ENCODE data around the gene SMOC2. TPM values are rescaled to one million over a fixed set of nuclear protein-coding genes. Genes with fewer than 3 reads are reported as not detected.

The SMOC2 gene
- total RNA-seq, 1 experiment from 2014 or later = 2.1 TPM

- H3K4me1 ChIP-seq (ENCODE audit: insufficient read depth, low read length) = no peaks in the 10 kb centered on the region
- no peak overlapping the region for H2BK120ac ChIP-seq (ENCODE audit: low read depth, low read length, poor library complexity, severe bottlenecking)
- no peak overlapping the region for H4K8ac ChIP-seq (replicated peaks; ENCODE audit: insufficient read length, low read depth, low read length)
- DNase-seq = no peak
- no peak overlapping the region for H3K4me2 ChIP-seq (ENCODE audit: insufficient read depth, insufficient read length, low read length)
- H3K56ac ChIP-seq (ENCODE audit: insufficient read length, low read depth, low read length) = no peak overlapping the region
- no peak overlapping the region for H3K4ac ChIP-seq (ENCODE audit: low read depth, low read length)
- no peak overlapping the region for H2AK5ac ChIP-seq (ENCODE audit: insufficient read length, low read length)
- H3T11ph ChIP-seq (ENCODE audit: low read length) = no peak overlapping the region
- no peak overlapping the region for H2BK15ac ChIP-seq (ENCODE audit: low read depth, low read length)
- no peaks in the 10 kb centered on the region for H3K79me1 ChIP-seq (ENCODE audit: insufficient read depth, low read depth, low read length, poor library complexity, severe bottlenecking)
- H3K9me3 Mint-ChIP-seq = no peaks in the 10 kb centered on the region; a peak in 1 of 5 replicates
- H3K9ac ChIP-seq (ENCODE audit: extremely low read depth, insufficient read length, low read length) = no peak overlapping the region
- H3K27me3 Mint-ChIP-seq (ENCODE audit: low read depth) = no peaks in the 10 kb centered on the region
- no peak overlapping the region for H2BK5ac ChIP-seq (ENCODE audit: insufficient read length, low read length)
- H3K18ac ChIP-seq (ENCODE audit: insufficient read length, low read depth, low read length) = no peak overlapping the region
- no peak overlapping the region for H3K4me3 Mint-ChIP-seq
- H4K20me1 ChIP-seq (ENCODE audit: control insufficient read depth, insufficient read depth, insufficient read length) = no peaks in the 10 kb centered on the region
- no peak overlapping the region for H4K91ac ChIP-seq (ENCODE audit: insufficient read length, low read depth, low read length)
- H2BK12ac ChIP-seq (ENCODE audit: insufficient read length, low read depth, low read length) = no peak overlapping the region
- no peaks in the 10 kb centered on the region for H3K9me3 ChIP-seq (ENCODE audit: control insufficient read depth, low read depth, low read length)
- no peak overlapping the region for H3K14ac ChIP-seq (ENCODE audit: insufficient read depth, low read length)
- H2AFZ ChIP-seq (ENCODE audit: low read length) = no peak overlapping the region
- H3K79me2 ChIP-seq (ENCODE audit: insufficient read depth, low read length) = no peaks in the 10 kb centered on the region
- H3K23me2 ChIP-seq (ENCODE audit: insufficient read length, low read depth, low read length, poor library complexity, severe bottlenecking) = no peaks in the 10 kb centered on the region
- TF ChIP-seq CTCF (conservative IDR thresholded peaks at IDR 0.05) = no peak
- H4K5ac ChIP-seq (ENCODE audit: insufficient read length, low read depth, low read length) = no peak overlapping the region
- no peak overlapping the region for H3K23ac ChIP-seq (ENCODE audit: insufficient read length, low read depth, low read length)
- no peak overlapping the region for H2BK20ac ChIP-seq (ENCODE audit: low read depth, low read length, poor library complexity, severe bottlenecking)
- H3K27me3 ChIP-seq (ENCODE audit: insufficient read depth, low read length) = no peaks in the 10 kb centered on the region
- no peaks in the 10 kb centered on the region for H3K36me3 Mint-ChIP-seq (ENCODE audit: insufficient read depth in 1 of 3, low read depth in 3 of 3)
- H3K4me1 Mint-ChIP-seq = peaks cover 12 to 22% of the 10 kb centered on the region in 2 experiments
- WGBS (ENCODE audit: extremely low coverage, insufficient read length, low lambda C conversion rate) = no CpG with 5 or more reads among the region's 6 CpGs
- no peak overlapping the region for H3K27ac ChIP-seq (ENCODE audit: insufficient read length, low read depth, low read length)
- H3K27ac Mint-ChIP-seq = no peak overlapping the region
Observed at GRCh38 chr6:168584249-168584648, 143.3 kb downstream of the SMOC2 start.
